Mesothelial cell of epicardium (in vitro differentiated cells): ENCODE measurements around the gene USP17L5. TPM values are rescaled to one million over a fixed set of nuclear protein-coding genes. Genes with fewer than 3 reads are reported as not detected.
"Not testable (repeated sequence)": the region's sequence is repeated elsewhere in the genome, so short reads cannot be mapped to it uniquely, and the experiment has no call there.

Experiments
- DNase-seq, 2 experiments: peaks; one replicate each; pipeline ENCODE4 v3.0.0; 2021; ENCODE audit warnings: low spot score in 2 of 2; ENCODE audit not compliant: unreplicated experiment in 2 of 2
- H3K27ac Mint-ChIP-seq: 2 replicates; pipeline ENCODE4 v1.8.0; 2021; ENCODE audit warnings: mixed read lengths
- H3K27me3 Mint-ChIP-seq: 2 replicates; pipeline ENCODE4 v1.8.0; 2021; ENCODE audit warnings: low read depth, mixed read lengths
- H3K36me3 Mint-ChIP-seq: 2 replicates; pipeline ENCODE4 v1.8.0; 2021; ENCODE audit warnings: mixed read lengths
- H3K4me1 Mint-ChIP-seq: 2 replicates; pipeline ENCODE4 v1.8.0; 2021; ENCODE audit warnings: mixed read lengths
- H3K4me3 Mint-ChIP-seq: 2 replicates; pipeline ENCODE4 v1.8.0; 2021; ENCODE audit warnings: mild to moderate bottlenecking, moderate library complexity, mixed read lengths
- H3K9me3 Mint-ChIP-seq: 2 replicates; pipeline ENCODE4 v1.8.0; 2021; ENCODE audit warnings: mixed read lengths
- total RNA-seq: library from RNA; stranded (reverse); gene quantifications from 3 replicates; pipeline ENCODE4 v1.2.1, GENCODE V29; 2021

The USP17L5 gene, protein sequence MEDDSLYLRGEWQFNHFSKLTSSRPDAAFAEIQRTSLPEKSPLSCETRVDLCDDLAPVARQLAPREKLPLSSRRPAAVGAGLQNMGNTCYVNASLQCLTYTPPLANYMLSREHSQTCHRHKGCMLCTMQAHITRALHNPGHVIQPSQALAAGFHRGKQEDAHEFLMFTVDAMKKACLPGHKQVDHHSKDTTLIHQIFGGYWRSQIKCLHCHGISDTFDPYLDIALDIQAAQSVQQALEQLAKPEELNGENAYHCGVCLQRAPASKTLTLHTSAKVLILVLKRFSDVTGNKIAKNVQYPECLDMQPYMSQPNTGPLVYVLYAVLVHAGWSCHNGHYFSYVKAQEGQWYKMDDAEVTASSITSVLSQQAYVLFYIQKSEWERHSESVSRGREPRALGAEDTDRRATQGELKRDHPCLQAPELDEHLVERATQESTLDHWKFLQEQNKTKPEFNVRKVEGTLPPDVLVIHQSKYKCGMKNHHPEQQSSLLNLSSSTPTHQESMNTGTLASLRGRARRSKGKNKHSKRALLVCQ
- total RNA-seq: not detected in 3 replicates

DNA sequence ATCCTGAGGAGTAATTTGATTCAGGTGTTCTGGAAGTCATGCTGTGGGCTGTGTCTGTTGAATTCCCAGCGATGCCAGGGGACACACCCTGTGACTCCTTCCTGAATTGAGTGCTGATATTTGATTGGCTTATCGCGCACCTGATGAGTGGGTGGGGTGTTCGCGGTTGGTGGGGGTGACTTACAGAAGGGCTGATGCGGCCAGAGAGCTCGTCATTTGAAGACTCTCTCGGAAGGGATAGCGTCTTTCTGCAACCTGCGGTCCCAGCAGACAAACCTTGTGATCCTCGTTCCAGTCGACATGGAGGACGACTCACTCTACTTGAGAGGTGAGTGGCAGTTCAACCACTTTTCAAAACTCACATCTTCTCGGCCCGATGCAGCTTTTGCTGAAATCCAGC lies at the start of gene USP17L5:
Gene USP17L5, plus strand, starts transcription at position 301 of the 400 bp plus-strand sequence. Its CDS starts 0 bp downstream, at position 301.
- H3K27ac Mint-ChIP-seq, H3K4me1 Mint-ChIP-seq, H3K27me3 Mint-ChIP-seq, H3K9me3 Mint-ChIP-seq, DNase-seq, H3K4me3 Mint-ChIP-seq, H3K36me3 Mint-ChIP-seq: not testable (repeated sequence)

DNA sequence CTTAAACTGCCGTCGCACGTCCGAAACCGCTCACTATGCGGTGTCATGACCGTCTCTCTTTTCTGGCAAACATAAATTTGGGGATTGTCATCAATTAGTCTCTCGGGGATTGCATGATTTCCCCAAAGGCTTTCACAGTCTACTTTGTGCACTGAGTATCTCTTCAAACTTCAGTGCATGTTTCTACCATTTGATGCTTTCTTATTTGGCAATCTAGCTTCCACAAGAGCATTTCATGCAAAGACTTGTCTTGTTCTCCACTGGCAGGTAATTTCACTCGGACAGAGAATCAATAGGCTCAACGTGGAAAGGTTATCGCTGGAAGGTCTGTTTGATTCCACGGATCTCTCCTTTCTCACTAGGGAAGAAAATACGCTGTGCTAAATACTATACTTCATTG lies 15.0 kb upstream of the USP17L5 start:
- H3K4me1 Mint-ChIP-seq, H3K36me3 Mint-ChIP-seq, H3K4me3 Mint-ChIP-seq, H3K9me3 Mint-ChIP-seq, DNase-seq, H3K27me3 Mint-ChIP-seq, H3K27ac Mint-ChIP-seq: not testable (repeated sequence)

DNA sequence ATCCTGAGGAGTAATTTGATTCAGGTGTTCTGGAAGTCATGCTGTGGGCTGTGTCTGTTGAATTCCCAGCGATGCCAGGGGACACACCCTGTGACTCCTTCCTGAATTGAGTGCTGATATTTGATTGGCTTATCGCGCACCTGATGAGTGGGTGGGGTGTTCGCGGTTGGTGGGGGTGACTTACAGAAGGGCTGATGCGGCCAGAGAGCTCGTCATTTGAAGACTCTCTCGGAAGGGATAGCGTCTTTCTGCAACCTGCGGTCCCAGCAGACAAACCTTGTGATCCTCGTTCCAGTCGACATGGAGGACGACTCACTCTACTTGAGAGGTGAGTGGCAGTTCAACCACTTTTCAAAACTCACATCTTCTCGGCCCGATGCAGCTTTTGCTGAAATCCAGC lies 14.3 kb upstream of the USP17L5 start, which contains the start of gene USP17L24:
Gene USP17L24, plus strand, starts transcription at position 301 of the 400 bp plus-strand sequence. Its CDS starts 0 bp downstream, at position 301.
- H3K9me3 Mint-ChIP-seq, H3K27me3 Mint-ChIP-seq, H3K36me3 Mint-ChIP-seq, H3K4me3 Mint-ChIP-seq, H3K27ac Mint-ChIP-seq, DNase-seq, H3K4me1 Mint-ChIP-seq: not testable (repeated sequence)

DNA sequence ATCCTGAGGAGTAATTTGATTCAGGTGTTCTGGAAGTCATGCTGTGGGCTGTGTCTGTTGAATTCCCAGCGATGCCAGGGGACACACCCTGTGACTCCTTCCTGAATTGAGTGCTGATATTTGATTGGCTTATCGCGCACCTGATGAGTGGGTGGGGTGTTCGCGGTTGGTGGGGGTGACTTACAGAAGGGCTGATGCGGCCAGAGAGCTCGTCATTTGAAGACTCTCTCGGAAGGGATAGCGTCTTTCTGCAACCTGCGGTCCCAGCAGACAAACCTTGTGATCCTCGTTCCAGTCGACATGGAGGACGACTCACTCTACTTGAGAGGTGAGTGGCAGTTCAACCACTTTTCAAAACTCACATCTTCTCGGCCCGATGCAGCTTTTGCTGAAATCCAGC lies 9.6 kb upstream of the USP17L5 start, which contains the start of gene USP17L25:
Gene USP17L25, plus strand, starts transcription at position 301 of the 400 bp plus-strand sequence. Its CDS starts 0 bp downstream, at position 301.
- not testable (repeated sequence) for H3K36me3 Mint-ChIP-seq, H3K4me1 Mint-ChIP-seq, DNase-seq

DNA sequence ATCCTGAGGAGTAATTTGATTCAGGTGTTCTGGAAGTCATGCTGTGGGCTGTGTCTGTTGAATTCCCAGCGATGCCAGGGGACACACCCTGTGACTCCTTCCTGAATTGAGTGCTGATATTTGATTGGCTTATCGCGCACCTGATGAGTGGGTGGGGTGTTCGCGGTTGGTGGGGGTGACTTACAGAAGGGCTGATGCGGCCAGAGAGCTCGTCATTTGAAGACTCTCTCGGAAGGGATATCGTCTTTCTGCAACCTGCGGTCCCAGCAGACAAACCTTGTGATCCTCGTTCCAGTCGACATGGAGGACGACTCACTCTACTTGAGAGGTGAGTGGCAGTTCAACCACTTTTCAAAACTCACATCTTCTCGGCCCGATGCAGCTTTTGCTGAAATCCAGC lies 4.8 kb upstream of the USP17L5 start, which contains the start of gene USP17L26:
Gene USP17L26, plus strand, starts transcription at position 301 of the 400 bp plus-strand sequence. Its CDS starts 0 bp downstream, at position 301.
- not testable (repeated sequence) for DNase-seq, H3K27me3 Mint-ChIP-seq, H3K4me1 Mint-ChIP-seq

More for the DNA sequence above, 9.6 kb upstream of the USP17L5 start, which contains the start of gene USP17L25:
- H3K27ac Mint-ChIP-seq, H3K9me3 Mint-ChIP-seq, H3K27me3 Mint-ChIP-seq, H3K4me3 Mint-ChIP-seq: not testable (repeated sequence)

DNA sequence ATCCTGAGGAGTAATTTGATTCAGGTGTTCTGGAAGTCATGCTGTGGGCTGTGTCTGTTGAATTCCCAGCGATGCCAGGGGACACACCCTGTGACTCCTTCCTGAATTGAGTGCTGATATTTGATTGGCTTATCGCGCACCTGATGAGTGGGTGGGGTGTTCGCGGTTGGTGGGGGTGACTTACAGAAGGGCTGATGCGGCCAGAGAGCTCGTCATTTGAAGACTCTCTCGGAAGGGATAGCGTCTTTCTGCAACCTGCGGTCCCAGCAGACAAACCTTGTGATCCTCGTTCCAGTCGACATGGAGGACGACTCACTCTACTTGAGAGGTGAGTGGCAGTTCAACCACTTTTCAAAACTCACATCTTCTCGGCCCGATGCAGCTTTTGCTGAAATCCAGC lies 4.6 kb downstream of the USP17L5 start, which contains the start of gene USP17L27:
Gene USP17L27, plus strand, starts transcription at position 301 of the 400 bp plus-strand sequence. Its CDS starts 0 bp downstream, at position 301.
- not testable (repeated sequence) for H3K27ac Mint-ChIP-seq, H3K36me3 Mint-ChIP-seq, H3K27me3 Mint-ChIP-seq, H3K9me3 Mint-ChIP-seq, H3K4me3 Mint-ChIP-seq, DNase-seq, H3K4me1 Mint-ChIP-seq

More for the DNA sequence above, 4.8 kb upstream of the USP17L5 start, which contains the start of gene USP17L26:
- H3K4me3 Mint-ChIP-seq, H3K27ac Mint-ChIP-seq, H3K9me3 Mint-ChIP-seq, H3K36me3 Mint-ChIP-seq: not testable (repeated sequence)

DNA sequence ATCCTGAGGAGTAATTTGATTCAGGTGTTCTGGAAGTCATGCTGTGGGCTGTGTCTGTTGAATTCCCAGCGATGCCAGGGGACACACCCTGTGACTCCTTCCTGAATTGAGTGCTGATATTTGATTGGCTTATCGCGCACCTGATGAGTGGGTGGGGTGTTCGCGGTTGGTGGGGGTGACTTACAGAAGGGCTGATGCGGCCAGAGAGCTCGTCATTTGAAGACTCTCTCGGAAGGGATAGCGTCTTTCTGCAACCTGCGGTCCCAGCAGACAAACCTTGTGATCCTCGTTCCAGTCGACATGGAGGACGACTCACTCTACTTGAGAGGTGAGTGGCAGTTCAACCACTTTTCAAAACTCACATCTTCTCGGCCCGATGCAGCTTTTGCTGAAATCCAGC lies 9.4 kb downstream of the USP17L5 start, which contains the start of gene USP17L28:
Gene USP17L28, plus strand, starts transcription at position 301 of the 400 bp plus-strand sequence. Its CDS starts 0 bp downstream, at position 301.
- not testable (repeated sequence) for DNase-seq, H3K4me3 Mint-ChIP-seq, H3K27ac Mint-ChIP-seq, H3K9me3 Mint-ChIP-seq, H3K36me3 Mint-ChIP-seq, H3K27me3 Mint-ChIP-seq, H3K4me1 Mint-ChIP-seq

DNA sequence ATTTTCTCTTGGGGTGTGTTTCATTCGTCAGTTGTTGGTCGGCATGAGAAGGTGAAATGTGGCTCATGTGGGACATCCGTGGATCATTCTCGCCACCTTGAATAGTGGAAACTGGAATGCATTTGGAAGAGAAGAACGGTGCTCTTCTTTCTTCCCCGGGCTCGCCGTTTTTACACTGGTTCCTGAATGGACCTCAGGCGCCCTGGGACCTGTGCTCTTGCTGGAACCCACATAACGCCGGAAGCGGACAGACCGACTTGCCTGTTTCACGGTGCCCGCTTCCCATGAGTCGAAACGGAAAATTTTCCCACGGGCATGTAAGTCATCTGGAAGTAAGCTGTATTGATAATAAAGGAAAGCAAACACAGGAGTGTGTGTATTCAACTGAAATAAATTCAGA lies 11.7 kb downstream of the USP17L5 start:
- H3K4me3 Mint-ChIP-seq, H3K9me3 Mint-ChIP-seq, H3K4me1 Mint-ChIP-seq, H3K27me3 Mint-ChIP-seq, H3K27ac Mint-ChIP-seq, DNase-seq, H3K36me3 Mint-ChIP-seq: not testable (repeated sequence)

DNA sequence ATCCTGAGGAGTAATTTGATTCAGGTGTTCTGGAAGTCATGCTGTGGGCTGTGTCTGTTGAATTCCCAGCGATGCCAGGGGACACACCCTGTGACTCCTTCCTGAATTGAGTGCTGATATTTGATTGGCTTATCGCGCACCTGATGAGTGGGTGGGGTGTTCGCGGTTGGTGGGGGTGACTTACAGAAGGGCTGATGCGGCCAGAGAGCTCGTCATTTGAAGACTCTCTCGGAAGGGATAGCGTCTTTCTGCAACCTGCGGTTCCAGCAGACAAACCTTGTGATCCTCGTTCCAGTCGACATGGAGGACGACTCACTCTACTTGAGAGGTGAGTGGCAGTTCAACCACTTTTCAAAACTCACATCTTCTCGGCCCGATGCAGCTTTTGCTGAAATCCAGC lies 14.1 kb downstream of the USP17L5 start, which contains the start of gene USP17L29:
Gene USP17L29, plus strand, starts transcription at position 301 of the 400 bp plus-strand sequence. Its CDS starts 0 bp downstream, at position 301.
- not testable (repeated sequence) for H3K4me1 Mint-ChIP-seq, H3K36me3 Mint-ChIP-seq, H3K4me3 Mint-ChIP-seq, H3K27ac Mint-ChIP-seq, DNase-seq, H3K27me3 Mint-ChIP-seq, H3K9me3 Mint-ChIP-seq

DNA sequence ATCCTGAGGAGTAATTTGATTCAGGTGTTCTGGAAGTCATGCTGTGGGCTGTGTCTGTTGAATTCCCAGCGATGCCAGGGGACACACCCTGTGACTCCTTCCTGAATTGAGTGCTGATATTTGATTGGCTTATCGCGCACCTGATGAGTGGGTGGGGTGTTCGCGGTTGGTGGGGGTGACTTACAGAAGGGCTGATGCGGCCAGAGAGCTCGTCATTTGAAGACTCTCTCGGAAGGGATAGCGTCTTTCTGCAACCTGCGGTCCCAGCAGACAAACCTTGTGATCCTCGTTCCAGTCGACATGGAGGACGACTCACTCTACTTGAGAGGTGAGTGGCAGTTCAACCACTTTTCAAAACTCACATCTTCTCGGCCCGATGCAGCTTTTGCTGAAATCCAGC lies 23.6 kb downstream of the USP17L5 start, which contains the start of gene USP17L30:
Gene USP17L30, plus strand, starts transcription at position 301 of the 400 bp plus-strand sequence. Its CDS starts 0 bp downstream, at position 301.
- H3K36me3 Mint-ChIP-seq: not testable (repeated sequence)

DNA sequence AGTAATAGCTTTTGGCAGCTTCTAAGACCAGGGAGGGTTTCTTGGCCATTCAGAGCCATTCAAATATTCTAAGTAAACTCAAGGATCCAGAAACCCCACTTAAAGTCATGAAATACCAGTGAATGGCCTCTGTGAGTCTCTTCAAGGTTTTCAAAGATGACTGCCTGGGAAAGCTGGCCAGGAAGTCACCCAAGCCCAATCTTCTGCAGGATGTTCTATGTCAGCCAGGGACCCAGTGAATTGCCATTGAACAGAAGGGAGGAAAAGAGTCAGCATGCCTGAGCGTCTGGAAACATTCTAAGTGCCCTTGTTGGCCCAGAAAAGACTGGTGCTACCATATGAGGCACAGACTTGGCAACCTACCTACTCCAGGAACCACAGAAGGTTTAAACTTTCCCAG lies 40.7 kb downstream of the USP17L5 start:
- H3K27ac Mint-ChIP-seq, H3K4me3 Mint-ChIP-seq, H3K9me3 Mint-ChIP-seq, DNase-seq, H3K36me3 Mint-ChIP-seq, H3K4me1 Mint-ChIP-seq: not testable (repeated sequence)
- peaks cover 12% of the 10 kb centered on the region for H3K27me3 Mint-ChIP-seq

More for the DNA sequence above, 23.6 kb downstream of the USP17L5 start, which contains the start of gene USP17L30:
- H3K27me3 Mint-ChIP-seq, H3K4me1 Mint-ChIP-seq, H3K9me3 Mint-ChIP-seq, DNase-seq, H3K4me3 Mint-ChIP-seq, H3K27ac Mint-ChIP-seq: not testable (repeated sequence)
